ENCODE data around the gene ABHD6.
A peak's percentile ranks its signal among the peaks of the same experiment; 100 is the strongest.
"Not testable (repeated sequence)": the region's sequence is repeated elsewhere in the genome, so short reads cannot be mapped to it uniquely, and the experiment has no call there.

ABHD6 gene

DNA sequence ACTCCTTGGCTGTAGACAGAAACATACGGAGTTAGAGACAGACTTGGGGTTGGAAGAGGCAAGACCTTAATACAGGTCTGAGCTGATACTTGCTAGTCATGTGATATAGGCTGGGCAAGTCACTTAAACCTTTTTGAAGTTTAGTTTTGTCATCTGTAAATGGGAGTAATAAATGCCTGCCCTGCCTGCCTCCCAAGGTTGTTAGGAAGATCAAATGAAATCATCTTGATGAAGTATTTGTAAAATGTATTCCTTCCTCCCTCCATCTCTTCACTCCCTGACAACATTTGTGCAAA is 98.0 kb downstream of the ABHD6 start:
- DNase-seq (ENCODE audit: low read depth), result no peak
- TF ChIP-seq, protein P1, sequence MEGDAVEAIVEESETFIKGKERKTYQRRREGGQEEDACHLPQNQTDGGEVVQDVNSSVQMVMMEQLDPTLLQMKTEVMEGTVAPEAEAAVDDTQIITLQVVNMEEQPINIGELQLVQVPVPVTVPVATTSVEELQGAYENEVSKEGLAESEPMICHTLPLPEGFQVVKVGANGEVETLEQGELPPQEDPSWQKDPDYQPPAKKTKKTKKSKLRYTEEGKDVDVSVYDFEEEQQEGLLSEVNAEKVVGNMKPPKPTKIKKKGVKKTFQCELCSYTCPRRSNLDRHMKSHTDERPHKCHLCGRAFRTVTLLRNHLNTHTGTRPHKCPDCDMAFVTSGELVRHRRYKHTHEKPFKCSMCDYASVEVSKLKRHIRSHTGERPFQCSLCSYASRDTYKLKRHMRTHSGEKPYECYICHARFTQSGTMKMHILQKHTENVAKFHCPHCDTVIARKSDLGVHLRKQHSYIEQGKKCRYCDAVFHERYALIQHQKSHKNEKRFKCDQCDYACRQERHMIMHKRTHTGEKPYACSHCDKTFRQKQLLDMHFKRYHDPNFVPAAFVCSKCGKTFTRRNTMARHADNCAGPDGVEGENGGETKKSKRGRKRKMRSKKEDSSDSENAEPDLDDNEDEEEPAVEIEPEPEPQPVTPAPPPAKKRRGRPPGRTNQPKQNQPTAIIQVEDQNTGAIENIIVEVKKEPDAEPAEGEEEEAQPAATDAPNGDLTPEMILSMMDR (IDR thresholded peaks at IDR 0.05; ENCODE audit: insufficient read depth, low read depth, low read length, missing control alignments), result no peak
- H3K4me3 ChIP-seq (ENCODE audit: low read length), result peak overlapping the region; percentile 14

DNA sequence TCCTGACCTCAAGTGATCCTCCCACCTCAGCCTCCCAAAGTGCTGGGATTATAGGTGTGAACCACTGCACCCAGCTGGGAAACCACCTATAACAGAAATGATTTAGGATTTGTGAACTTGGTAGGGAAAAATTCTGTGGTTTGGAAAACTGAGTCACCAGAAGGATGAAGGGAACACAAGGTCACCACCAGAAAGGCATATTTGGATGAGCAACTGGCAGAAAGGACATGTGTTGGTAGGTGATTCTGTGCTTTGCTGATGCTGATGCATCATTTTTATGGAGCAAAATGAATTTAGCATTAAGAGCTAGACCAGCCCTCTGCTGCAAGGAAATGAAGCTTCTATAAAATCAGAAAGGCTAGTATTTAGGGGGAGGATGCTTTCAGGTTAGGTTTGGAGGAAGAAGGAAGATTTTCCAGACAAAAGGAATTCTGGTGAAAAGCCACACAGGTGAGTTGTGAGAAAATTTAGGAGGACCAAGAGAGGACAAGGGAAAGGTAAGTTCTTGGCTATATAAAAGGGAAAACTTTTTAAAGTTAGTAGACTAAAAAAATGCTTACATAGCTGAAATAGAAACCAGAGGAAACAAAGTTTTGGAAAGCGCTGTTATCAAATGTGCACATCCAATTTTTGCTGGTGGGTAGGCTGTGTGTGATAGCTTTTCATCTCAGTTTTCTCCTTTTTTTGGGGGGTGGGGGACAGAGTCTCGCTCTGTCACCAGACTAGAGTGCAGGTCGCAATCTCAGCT is 98.7 kb downstream of the ABHD6 start:
- peak; percentile 57 for DNase-seq (ENCODE audit: low read depth)
- TF ChIP-seq, protein P1 (IDR thresholded peaks at IDR 0.05; ENCODE audit: insufficient read depth, low read depth, low read length, missing control alignments), result no peak
- H3K4me3 ChIP-seq (ENCODE audit: low read length), result no peak overlapping the region

DNA sequence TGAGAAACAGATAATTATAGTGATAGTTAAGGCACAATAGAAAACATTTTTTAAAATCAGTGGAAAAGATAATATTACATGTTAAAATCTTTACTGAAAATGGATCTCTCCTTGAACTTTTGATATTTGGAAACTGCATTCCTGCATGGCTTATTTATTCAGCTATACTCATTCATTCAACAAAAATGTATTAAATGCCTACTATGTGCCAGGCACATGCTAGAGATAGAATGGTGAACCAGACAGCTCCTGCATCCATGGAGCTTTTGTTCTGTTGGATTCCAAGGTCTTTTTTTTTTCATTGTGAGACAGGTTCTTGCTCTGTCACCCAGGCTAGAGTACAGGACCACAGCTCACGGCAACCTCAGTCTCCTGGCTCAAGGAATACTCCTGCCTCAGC is 99.6 kb downstream of the ABHD6 start:
- TF ChIP-seq, protein P1 (IDR thresholded peaks at IDR 0.05; ENCODE audit: insufficient read depth, low read depth, low read length, missing control alignments), result no peak
- DNase-seq (ENCODE audit: low read depth), result no peak
- no peak overlapping the region for H3K4me3 ChIP-seq (ENCODE audit: low read length)

DNA sequence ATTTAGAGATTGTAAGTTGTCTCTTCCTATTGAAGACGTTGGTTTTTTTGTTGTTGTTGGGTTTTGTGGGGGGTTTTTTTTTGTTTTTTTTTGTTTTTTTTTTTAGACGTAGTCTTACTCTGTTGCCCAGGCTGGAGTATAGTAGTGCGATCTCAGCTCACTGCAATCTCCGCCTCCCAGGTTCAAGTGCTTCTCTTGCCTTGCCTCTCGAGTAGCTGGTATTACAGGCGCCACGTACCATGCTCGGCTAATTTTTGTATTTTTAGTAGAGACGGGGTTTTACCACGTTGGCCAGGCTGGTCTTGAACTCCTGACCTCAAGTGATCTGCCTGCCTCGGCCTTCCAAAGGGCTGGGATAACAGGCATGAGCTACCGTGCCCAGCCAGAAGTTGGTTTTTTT is 101.6 kb downstream of the ABHD6 start:
- not testable (repeated sequence) for DNase-seq (ENCODE audit: low read depth); H3K4me3 ChIP-seq (ENCODE audit: low read length)

DNA sequence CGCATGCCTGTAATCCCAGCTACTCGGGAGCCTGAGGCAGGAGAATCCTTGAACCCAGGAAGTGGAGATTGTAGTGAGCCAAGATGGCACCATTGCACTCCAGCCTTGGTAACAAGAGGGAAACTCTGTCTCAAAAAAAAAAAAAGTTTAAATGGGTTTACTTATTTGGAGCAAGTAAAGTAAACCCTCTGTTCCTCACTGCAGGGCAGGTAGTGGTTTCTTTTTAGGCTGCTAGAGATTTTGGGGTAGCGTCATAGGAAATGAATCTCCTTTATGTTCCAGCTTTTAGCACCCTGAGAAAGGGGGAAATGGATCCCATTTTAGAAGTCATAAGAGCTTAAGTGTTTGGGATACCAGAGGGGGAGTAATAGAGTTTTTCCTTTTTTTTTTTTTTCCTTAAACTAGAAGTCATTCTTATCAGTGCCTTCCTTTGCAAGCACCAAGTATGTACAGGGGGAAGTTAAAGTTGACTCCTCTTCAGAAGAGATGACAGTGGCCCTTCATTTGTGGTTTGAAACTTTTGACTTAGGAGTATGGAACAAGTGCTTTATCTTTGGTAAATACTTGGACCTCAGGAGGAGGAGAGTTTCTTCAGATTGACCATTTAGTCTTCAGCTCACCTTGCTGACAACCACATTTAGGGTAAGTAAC is 103.1 kb downstream of the ABHD6 start:
- no peak overlapping the region for H3K4me3 ChIP-seq (ENCODE audit: low read length)
- no peak for DNase-seq (ENCODE audit: low read depth)
- TF ChIP-seq, protein P1 (IDR thresholded peaks at IDR 0.05; ENCODE audit: insufficient read depth, low read depth, low read length, missing control alignments), result no peak

DNA sequence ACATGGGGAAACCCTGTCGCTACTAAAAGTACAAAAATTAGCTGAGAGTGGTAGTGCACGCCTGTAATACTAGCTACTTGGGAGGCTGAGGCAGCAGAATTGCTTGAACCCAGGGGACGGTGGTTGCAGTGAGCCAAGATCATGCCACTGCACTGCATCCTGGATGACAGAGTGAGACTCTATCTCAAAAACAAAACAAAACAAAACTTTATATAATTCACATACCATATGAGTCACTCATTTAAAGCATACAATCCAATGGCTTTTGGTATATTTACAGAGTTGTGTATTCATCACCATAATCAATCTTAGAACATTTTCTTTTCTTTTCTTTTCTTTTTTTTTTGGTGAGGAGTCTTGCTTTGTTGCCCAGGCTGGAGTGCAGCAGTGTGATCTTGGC is 103.8 kb downstream of the ABHD6 start:
- no peak for DNase-seq (ENCODE audit: low read depth)
- H3K4me3 ChIP-seq (ENCODE audit: low read length), result no peak overlapping the region
- TF ChIP-seq, protein P1 (IDR thresholded peaks at IDR 0.05; ENCODE audit: insufficient read depth, low read depth, low read length, missing control alignments), result no peak

DNA sequence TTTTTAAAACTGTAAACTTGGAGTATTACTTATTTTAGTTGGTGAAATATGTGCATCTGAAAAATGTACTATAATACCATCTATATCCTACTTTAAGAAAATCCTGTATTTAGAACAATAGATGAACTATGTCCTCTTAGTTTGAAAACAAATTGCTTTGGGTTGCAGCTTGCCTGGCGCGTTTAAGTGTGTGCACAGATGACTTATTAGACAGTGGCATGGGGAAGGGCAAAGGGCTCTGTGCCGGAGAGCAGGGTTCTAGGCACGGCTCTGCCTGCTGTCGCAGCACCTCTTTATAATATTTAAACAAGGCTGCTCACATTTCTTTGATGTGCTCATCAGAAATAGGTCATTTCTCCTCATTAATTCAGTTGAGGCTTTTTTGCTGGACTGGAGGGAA is 105.1 kb downstream of the ABHD6 start:
- DNase-seq (ENCODE audit: low read depth), result no peak
- TF ChIP-seq, protein P1 (IDR thresholded peaks at IDR 0.05; ENCODE audit: insufficient read depth, low read depth, low read length, missing control alignments), result no peak
- H3K4me3 ChIP-seq (ENCODE audit: low read length), result no peak overlapping the region

All from epithelial cell of esophagus (primary cell).